ENCODE results near the gene DNAH2.

DNAH2 gene

DNA sequence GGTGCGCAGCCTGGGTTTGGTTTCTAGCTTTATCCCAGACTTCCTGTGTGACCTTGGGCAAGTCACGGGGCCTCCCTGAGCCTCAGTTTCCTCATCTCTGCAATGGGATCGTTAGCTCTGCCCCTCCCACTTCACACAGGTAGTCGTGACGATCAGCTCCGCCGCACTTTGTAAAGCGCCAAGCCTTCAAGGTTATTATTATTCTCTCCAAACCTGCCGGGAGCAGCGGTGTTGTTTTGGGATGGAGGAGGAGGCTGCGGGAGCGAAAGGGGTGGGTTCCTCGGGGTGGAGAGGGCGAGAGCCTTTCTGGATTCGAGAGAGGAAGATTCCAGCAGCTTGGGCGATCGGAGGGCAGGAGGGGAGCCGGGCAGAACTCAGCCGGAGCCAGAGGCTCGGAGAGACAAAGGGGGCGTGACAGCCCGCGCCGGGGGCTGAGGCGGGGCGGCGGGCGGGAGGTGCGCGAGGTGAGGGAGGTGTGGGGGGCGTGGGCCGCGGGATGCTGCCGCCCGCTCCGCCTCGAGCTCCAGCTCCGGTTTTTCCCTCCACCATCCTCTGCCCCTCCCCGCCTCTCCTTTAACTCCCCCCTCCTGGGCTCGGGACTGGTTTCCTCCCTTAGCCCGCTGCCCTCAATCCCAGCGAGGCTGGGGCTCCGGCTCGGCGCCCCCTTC is 12.8 kb upstream of the DNAH2 start, which contains the start of gene EFNB3 (continued):
- TF ChIP-seq OSR2 (tag by site-specific recombination; IDR thresholded peaks at IDR 0.05) = peak; percentile 41; the same call in 1 of the 2 replicates
- TF ChIP-seq ZNF24 (tag by site-specific recombination; IDR thresholded peaks at IDR 0.05) = no peak
- TF ChIP-seq ZNF366 (tag by site-specific recombination; conservative IDR thresholded peaks at IDR 0.05) = no peak
- TF ChIP-seq GLI4 (tag by site-specific recombination; IDR thresholded peaks at IDR 0.05) = no peak
- TF ChIP-seq ZNF266 (tag by site-specific recombination; IDR thresholded peaks at IDR 0.05; ENCODE audit: low read depth) = no peak
- peak; percentile 98 for TF ChIP-seq KLF16 (tag by site-specific recombination; IDR thresholded peaks at IDR 0.05)
- TF ChIP-seq YY1 (tag by site-specific recombination; IDR thresholded peaks at IDR 0.05) = 0 out of 2 replicates have a peak, but pooled peaks have one; percentile 11
- peak; percentile 83 for TF ChIP-seq KLF7 (tag by site-specific recombination; IDR thresholded peaks at IDR 0.05; ENCODE audit: borderline replicate concordance)
- TF ChIP-seq ZNF701 (tag by site-specific recombination; IDR thresholded peaks at IDR 0.05) = no peak
- TF ChIP-seq, protein P1, sequence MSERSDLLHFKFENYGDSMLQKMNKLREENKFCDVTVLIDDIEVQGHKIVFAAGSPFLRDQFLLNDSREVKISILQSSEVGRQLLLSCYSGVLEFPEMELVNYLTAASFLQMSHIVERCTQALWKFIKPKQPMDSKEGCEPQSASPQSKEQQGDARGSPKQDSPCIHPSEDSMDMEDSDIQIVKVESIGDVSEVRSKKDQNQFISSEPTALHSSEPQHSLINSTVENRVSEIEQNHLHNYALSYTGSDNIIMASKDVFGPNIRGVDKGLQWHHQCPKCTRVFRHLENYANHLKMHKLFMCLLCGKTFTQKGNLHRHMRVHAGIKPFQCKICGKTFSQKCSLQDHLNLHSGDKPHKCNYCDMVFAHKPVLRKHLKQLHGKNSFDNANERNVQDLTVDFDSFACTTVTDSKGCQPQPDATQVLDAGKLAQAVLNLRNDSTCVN (tag by site-specific recombination; optimal IDR thresholded peaks at IDR 0.05) = peak; percentile 74
- TF ChIP-seq ZNF529 (tag by site-specific recombination; IDR thresholded peaks at IDR 0.05; ENCODE audit: insufficient replicate concordance) = no peak
- TF ChIP-seq, protein P2, sequence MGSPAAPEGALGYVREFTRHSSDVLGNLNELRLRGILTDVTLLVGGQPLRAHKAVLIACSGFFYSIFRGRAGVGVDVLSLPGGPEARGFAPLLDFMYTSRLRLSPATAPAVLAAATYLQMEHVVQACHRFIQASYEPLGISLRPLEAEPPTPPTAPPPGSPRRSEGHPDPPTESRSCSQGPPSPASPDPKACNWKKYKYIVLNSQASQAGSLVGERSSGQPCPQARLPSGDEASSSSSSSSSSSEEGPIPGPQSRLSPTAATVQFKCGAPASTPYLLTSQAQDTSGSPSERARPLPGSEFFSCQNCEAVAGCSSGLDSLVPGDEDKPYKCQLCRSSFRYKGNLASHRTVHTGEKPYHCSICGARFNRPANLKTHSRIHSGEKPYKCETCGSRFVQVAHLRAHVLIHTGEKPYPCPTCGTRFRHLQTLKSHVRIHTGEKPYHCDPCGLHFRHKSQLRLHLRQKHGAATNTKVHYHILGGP (tag by site-specific recombination; IDR thresholded peaks at IDR 0.05) = no peak
- TF ChIP-seq, protein P3, sequence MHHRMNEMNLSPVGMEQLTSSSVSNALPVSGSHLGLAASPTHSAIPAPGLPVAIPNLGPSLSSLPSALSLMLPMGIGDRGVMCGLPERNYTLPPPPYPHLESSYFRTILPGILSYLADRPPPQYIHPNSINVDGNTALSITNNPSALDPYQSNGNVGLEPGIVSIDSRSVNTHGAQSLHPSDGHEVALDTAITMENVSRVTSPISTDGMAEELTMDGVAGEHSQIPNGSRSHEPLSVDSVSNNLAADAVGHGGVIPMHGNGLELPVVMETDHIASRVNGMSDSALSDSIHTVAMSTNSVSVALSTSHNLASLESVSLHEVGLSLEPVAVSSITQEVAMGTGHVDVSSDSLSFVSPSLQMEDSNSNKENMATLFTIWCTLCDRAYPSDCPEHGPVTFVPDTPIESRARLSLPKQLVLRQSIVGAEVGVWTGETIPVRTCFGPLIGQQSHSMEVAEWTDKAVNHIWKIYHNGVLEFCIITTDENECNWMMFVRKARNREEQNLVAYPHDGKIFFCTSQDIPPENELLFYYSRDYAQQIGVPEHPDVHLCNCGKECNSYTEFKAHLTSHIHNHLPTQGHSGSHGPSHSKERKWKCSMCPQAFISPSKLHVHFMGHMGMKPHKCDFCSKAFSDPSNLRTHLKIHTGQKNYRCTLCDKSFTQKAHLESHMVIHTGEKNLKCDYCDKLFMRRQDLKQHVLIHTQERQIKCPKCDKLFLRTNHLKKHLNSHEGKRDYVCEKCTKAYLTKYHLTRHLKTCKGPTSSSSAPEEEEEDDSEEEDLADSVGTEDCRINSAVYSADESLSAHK (tag by site-specific recombination; IDR thresholded peaks at IDR 0.05) = 0 out of 2 replicates have a peak, but pooled peaks have one; percentile 21
- TF ChIP-seq ZSCAN16 (tag by site-specific recombination; IDR thresholded peaks at IDR 0.05) = no peak
- TF ChIP-seq, protein P4, sequence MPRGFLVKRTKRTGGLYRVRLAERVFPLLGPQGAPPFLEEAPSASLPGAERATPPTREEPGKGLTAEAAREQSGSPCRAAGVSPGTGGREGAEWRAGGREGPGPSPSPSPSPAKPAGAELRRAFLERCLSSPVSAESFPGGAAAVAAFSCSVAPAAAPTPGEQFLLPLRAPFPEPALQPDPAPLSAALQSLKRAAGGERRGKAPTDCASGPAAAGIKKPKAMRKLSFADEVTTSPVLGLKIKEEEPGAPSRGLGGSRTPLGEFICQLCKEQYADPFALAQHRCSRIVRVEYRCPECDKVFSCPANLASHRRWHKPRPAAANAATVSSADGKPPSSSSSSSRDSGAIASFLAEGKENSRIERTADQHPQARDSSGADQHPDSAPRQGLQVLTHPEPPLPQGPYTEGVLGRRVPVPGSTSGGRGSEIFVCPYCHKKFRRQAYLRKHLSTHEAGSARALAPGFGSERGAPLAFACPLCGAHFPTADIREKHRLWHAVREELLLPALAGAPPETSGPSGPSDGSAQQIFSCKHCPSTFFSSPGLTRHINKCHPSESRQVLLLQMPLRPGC (tag by site-specific recombination; IDR thresholded peaks at IDR 0.05) = 0 out of 2 replicates have a peak, but pooled peaks have one; percentile 50
- no peak for TF ChIP-seq ZNF473 (tag by site-specific recombination; IDR thresholded peaks at IDR 0.05)
- TF ChIP-seq, protein P5, sequence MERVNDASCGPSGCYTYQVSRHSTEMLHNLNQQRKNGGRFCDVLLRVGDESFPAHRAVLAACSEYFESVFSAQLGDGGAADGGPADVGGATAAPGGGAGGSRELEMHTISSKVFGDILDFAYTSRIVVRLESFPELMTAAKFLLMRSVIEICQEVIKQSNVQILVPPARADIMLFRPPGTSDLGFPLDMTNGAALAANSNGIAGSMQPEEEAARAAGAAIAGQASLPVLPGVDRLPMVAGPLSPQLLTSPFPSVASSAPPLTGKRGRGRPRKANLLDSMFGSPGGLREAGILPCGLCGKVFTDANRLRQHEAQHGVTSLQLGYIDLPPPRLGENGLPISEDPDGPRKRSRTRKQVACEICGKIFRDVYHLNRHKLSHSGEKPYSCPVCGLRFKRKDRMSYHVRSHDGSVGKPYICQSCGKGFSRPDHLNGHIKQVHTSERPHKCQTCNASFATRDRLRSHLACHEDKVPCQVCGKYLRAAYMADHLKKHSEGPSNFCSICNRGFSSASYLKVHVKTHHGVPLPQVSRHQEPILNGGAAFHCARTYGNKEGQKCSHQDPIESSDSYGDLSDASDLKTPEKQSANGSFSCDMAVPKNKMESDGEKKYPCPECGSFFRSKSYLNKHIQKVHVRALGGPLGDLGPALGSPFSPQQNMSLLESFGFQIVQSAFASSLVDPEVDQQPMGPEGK (tag by site-specific recombination; IDR thresholded peaks at IDR 0.05) = 0 out of 2 replicates have a peak, but pooled peaks have one; percentile 45
- TF ChIP-seq EGR2 (tag by site-specific recombination; IDR thresholded peaks at IDR 0.05; ENCODE audit: low read depth) = peak; percentile 82
- TF ChIP-seq ZNF768 (tag by site-specific recombination; IDR thresholded peaks at IDR 0.05) = no peak; the same call in 1 of the 2 replicates
- no peak for TF ChIP-seq HOXD13 (CRISPR knock-in tag; IDR thresholded peaks at IDR 0.05; ENCODE audit: borderline replicate concordance)
- TF ChIP-seq ZNF248 (tag by site-specific recombination; IDR thresholded peaks at IDR 0.05) = no peak
- TF ChIP-seq MYNN (tag by site-specific recombination; IDR thresholded peaks at IDR 0.05; ENCODE audit: borderline replicate concordance) = no peak
- 0 out of 2 replicates have a peak, but pooled peaks have one; percentile 18 for TF ChIP-seq REPIN1 (tag by site-specific recombination; IDR thresholded peaks at IDR 0.05; ENCODE audit: low read depth)
- TF ChIP-seq, protein P6, sequence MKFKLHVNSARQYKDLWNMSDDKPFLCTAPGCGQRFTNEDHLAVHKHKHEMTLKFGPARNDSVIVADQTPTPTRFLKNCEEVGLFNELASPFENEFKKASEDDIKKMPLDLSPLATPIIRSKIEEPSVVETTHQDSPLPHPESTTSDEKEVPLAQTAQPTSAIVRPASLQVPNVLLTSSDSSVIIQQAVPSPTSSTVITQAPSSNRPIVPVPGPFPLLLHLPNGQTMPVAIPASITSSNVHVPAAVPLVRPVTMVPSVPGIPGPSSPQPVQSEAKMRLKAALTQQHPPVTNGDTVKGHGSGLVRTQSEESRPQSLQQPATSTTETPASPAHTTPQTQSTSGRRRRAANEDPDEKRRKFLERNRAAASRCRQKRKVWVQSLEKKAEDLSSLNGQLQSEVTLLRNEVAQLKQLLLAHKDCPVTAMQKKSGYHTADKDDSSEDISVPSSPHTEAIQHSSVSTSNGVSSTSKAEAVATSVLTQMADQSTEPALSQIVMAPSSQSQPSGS (tag by site-specific recombination; IDR thresholded peaks at IDR 0.05; ENCODE audit: low read depth) = no peak
- TF ChIP-seq ZBTB20 (tag by site-specific recombination; IDR thresholded peaks at IDR 0.05) = 0 out of 2 replicates have a peak, but pooled peaks have one; percentile 26
- TF ChIP-seq ZNF837 (tag by site-specific recombination; IDR thresholded peaks at IDR 0.05) = no peak
- TF ChIP-seq ZNF664 (tag by site-specific recombination; IDR thresholded peaks at IDR 0.05) = no peak
- peak; percentile 62; the same call in 1 of the 2 replicates for TF ChIP-seq ZFP69B (tag by site-specific recombination; IDR thresholded peaks at IDR 0.05)
- no peak for TF ChIP-seq ZNF510 (tag by site-specific recombination; IDR thresholded peaks at IDR 0.05; ENCODE audit: insufficient replicate concordance)

Measured in HEK293 (cell line).